ENCODE results near the gene GGN. TPM values are rescaled to one million over a fixed set of nuclear protein-coding genes. Genes with fewer than 3 reads are reported as not detected.

Gene GGN
- total RNA-seq, 1 experiment from 2014 or later = 0.73 TPM

GRCh38 chr19:38375748-38376147 lies 12.1 kb downstream of the GGN start:
- Histone ChIP-seq H3K27me3 (ENCODE audit: low read length) (no peaks in the 10 kb centered on the region), H3F3A (ENCODE audit: low read length, unreplicated experiment) (no peaks in the 10 kb centered on the region), H3K27ac (ENCODE audit: low read length) (no peak overlapping the region), H3K9me3 (ENCODE audit: low read length) (no peaks in the 10 kb centered on the region), H4K20me1 (ENCODE audit: low read length) (peaks cover 16% of the 10 kb centered on the region; the same call in 1 of the 2 replicates), H2AFZ (ENCODE audit: low read length) (no peak overlapping the region), H3K4me2 (ENCODE audit: low read length) (peak overlapping the region; percentile 98), H3K79me2 (ENCODE audit: low read length) (peaks cover 36% of the 10 kb centered on the region), H3K4me3 (ENCODE audit: low read length) (peak overlapping the region; percentile 84), H3K9ac (ENCODE audit: low read length) (peak overlapping the region; percentile 97), H3K4me1 (ENCODE audit: insufficient read depth, low read length) (peaks cover 15% of the 10 kb centered on the region), H3K36me3 (ENCODE audit: low read depth, low read length) (peaks cover 8% of the 10 kb centered on the region; the same call in 1 of the 2 replicates), H3K9me2 (replicated peaks; ENCODE audit: low read length) (no peaks in the 10 kb centered on the region)
- DNase-seq = no peak
- ChIA-PET CTCF (no interaction called here), POLR2A (ENCODE audit: unreplicated experiment) (interaction anchor here (0.6 kb wide), 1 partner anchor 478 kb away, joined by 11 read pairs; no protein-coding TSS in a partner anchor)
- no peak for ATAC-seq
- BruUV-seq (replicated peaks) = no TSS peak
- TF ChIP-seq EZH2 (IDR thresholded peaks at IDR 0.05; ENCODE audit: low read length, unreplicated experiment) = no peak
- no peak for TF ChIP-seq EZH2phosphoT487 (IDR thresholded peaks at IDR 0.05; ENCODE audit: borderline replicate concordance, low read length)
- TF ChIP-seq CTCF (conservative IDR thresholded peaks at IDR 0.05; ENCODE audit: low read depth, low read length) = no peak
- intact Hi-C loops (cut with micrococcal nuclease) = loop anchor here (1.0 kb wide), 1 partner anchor 13 kb away; the partner anchor contains the start of genes GGN and SPRED3

GRCh38 chr19:38375098-38375493 lies 12.7 kb downstream of the GGN start:
- ATAC-seq = no peak
- no peaks in the 10 kb centered on the region for H3F3A ChIP-seq (ENCODE audit: low read length, unreplicated experiment)
- ChIA-PET POLR2A (ENCODE audit: unreplicated experiment) (interaction anchor here (1.7 kb wide), 1 partner anchor 13 kb away, joined by 17 read pairs; the partner anchor contains the start of gene GGN), CTCF (no interaction called here)
- H4K20me1 ChIP-seq (ENCODE audit: low read length) = peaks cover 16% of the 10 kb centered on the region; the same call in 1 of the 2 replicates
- BruUV-seq (replicated peaks) = TSS peak; percentile 46
- no peaks in the 10 kb centered on the region for H3K9me2 ChIP-seq (replicated peaks; ENCODE audit: low read length)
- peak overlapping the region; percentile 69 for H2AFZ ChIP-seq (ENCODE audit: low read length)
- H3K27ac ChIP-seq (ENCODE audit: low read length) = peak overlapping the region; percentile 64
- no peaks in the 10 kb centered on the region for H3K9me3 ChIP-seq (ENCODE audit: low read length)
- intact Hi-C loops (cut with micrococcal nuclease) = loop anchor here (1.0 kb wide), 1 partner anchor 13 kb away; the partner anchor contains the start of genes GGN and SPRED3
- peaks cover 15% of the 10 kb centered on the region for H3K4me1 ChIP-seq (ENCODE audit: insufficient read depth, low read length)
- H3K36me3 ChIP-seq (ENCODE audit: low read depth, low read length) = peaks cover 8% of the 10 kb centered on the region; the same call in 1 of the 2 replicates
- H3K79me2 ChIP-seq (ENCODE audit: low read length) = peaks cover 36% of the 10 kb centered on the region
- H3K4me3 ChIP-seq (ENCODE audit: low read length) = peak overlapping the region; percentile 84
- H3K9ac ChIP-seq (ENCODE audit: low read length) = peak overlapping the region; percentile 97
- H3K27me3 ChIP-seq (ENCODE audit: low read length) = no peaks in the 10 kb centered on the region
- TF ChIP-seq EZH2 (IDR thresholded peaks at IDR 0.05; ENCODE audit: low read length, unreplicated experiment) (no peak), EZH2phosphoT487 (IDR thresholded peaks at IDR 0.05; ENCODE audit: borderline replicate concordance, low read length) (no peak), CTCF (conservative IDR thresholded peaks at IDR 0.05; ENCODE audit: low read depth, low read length) (no peak)
- peak overlapping the region; percentile 98 for H3K4me2 ChIP-seq (ENCODE audit: low read length)
- DNase-seq = no peak

All from PC-3 (cell line).